GM19193 (cell line): ENCODE measurements around the gene SCG2.

Experiments used
- POLR2A ChIP-seq: IDR thresholded peaks from 4 replicates; pipeline ENCODE4 v1.6.1; 2011; ENCODE audit not compliant: insufficient read depth, insufficient read length; ENCODE audit errors: extremely low read depth

SCG2 gene

GRCh38 chr2:223619486-223620129 is 17.4 kb upstream of the SCG2 start:
- TF ChIP-seq POLR2A: no peak

GRCh38 chr2:223618172-223619035 is 16.2 kb upstream of the SCG2 start:
- TF ChIP-seq POLR2A: no peak

DNA sequence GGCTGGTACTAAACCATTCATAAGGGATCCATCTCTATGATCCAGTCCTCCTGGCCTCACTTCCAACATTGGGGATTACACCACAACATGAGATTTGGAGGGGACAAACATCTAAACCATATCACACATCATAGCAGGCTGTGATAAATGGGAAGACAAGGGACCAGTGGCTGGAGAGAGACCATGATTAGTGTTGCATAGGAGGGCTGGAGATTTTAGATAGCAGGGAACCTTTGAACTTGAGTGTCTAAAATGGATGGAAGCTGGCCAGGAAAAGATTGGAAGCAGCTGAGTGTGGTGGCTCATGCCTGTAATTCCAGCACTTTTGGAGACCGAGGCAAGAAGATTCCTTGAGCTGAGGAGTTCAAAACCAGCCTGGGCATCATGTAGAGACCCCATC is 12.4 kb upstream of the SCG2 start:
- no peak for TF ChIP-seq POLR2A

DNA sequence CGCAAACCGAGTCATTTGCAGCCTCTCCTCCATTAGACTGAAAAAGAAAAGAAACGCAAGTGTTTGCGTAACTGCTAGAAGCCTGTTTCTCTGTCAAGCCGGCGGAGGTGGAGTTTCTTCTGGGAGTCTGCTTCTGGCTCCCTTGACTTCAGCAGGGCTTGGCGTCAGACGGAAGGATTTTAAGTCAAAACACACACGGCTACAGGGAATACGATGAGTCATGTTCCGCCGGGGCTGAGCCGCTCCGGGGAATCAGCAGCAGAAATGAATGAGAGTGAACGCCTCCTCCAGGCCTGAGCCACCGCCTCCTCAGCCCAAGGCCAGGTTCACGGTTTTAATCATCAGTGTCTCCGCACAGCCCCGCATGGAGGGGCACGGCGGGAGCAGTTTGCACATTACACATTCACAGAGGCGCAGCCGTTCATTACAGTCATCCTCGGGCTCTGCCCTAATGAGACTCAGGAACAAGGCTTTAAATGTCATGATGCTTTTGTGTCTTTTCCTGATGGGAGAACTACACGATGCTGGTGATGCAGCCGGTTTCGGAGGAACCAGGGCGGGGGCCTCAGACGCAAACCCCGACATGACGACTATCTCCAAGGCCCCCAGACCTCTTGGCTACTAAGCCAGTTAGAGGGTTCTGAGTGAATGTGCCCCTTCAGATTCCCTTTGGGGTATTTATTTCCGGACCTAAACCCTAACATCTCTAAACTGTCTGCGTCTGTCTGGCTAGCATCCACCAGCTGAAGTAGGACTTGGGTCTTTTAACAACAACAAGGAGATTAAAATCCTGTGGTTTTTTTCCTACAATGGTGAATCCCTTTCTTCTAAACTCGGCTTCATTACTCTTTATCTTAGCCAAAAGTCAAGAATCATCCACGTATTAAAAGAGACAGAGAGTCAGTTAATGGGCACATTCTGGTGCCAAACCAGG is 11.1 kb upstream of the SCG2 start:
- TF ChIP-seq POLR2A: no peak

DNA sequence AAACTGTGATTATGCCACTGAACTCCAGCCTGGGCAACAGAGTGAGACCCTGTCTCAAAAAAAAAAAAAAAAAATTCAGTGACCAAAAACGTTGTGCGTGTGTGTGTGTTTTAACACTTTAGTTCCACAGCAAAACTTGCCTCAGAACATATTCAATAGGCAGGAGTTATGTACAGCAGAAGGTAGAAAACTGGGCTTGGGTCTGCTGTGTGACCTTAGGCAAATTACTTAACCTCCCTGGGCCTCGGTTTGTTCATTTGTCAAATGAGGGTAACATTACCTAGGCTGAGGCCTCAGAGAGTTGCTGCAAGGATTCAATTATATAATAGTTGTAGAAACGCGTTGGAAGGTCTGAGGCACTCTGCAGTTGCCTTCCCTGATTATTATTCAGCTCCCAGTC is 10.3 kb upstream of the SCG2 start:
- no peak for TF ChIP-seq POLR2A

DNA sequence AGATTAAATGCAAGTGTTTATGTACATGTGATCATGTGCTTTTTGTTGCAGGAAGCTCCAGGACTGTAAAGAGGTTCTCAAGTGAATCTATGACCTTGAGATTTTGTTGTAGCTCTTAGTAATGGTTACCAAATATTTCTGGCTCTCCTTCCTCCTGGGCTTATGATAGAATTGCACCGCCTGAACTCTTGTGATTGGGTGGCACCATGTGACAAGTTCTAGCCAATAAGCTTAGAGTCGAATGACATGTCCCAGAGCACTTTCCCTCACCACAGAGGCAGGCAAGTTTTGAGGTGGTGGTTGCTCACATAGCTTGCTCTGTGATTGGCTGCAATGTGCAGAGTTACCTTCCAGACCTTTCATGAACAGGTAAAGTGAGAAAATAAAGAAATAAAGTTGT is 8.9 kb upstream of the SCG2 start:
- TF ChIP-seq POLR2A: no peak

DNA sequence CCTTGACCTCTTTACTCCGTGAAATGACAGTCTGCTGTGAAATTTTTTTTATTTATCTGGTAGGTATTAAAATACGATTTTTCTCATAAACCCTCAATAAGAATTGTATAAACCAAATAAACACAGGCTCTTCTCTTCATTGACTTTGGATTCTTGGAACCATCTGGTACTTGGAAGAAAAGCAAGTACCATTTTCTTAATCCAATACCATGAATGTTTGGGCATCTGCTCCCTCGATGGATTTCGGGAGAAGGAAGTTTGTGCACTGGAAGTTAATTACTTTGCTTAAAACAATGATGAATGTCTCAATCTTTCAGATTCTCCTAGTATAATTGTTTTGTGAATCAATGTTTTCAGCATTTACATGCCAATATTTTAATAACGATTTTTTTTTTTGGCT is 5.3 kb upstream of the SCG2 start:
- TF ChIP-seq POLR2A: no peak

GRCh38 chr2:223606946-223607345 is 4.8 kb upstream of the SCG2 start:
- TF ChIP-seq POLR2A: no peak

GRCh38 chr2:223604231-223604630 is 2.1 kb upstream of the SCG2 start:
- no peak for TF ChIP-seq POLR2A

DNA sequence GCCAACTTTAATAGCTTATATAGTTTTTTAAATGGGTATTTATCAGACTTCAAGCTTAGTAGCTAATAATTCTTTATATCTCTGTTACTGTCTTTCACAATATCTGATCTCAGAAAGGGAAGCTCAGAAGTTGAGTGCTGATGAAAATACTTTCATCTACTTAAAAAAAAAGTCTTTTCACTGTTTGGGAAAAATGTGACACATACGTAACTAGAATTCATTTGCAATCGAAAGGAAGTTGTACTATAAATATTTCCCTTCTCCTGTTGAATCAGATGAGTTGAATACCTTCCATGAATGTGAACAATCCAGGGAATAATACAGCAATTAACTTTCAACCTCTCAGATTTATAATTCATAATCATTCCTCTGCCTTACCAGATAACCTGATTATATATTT is 811 bp upstream of the SCG2 start:
- TF ChIP-seq POLR2A: no peak

- no peak for TF ChIP-seq POLR2A
Observed at GRCh38 chr2:223601018-223601417, 1.1 kb downstream of the SCG2 start.

- TF ChIP-seq POLR2A: no peak
Observed at GRCh38 chr2:223599640-223600380, 2.4 kb downstream of the SCG2 start.

DNA sequence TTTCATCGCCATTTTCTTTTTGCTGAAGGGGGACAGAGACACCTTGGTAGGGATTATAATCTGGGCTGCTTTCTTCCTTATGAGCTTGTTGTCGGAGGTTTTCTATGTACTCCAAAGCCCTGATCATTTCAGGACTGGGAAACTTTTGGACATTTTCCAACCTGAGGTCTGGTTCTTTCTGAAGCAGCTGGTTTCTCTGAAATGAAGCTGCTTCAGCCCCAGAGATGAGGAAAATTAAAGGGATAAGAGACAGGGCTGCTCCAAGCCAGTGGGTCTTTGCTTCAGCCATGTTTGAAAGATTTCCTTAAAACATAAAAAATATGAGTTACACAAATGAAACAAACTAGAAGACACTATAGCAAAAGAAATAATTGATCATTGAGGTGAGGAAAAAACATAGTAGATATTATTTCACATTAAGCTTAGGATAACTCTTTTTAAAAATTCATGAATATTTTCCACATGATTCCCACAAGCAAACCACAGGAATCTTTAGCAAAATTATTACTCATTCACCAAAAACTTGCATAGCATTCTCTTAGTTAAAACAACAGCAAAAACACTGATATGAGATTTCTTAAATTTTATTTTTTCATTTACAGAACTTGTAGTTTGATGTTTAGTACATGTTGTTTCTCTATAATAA is 3.0 kb downstream of the SCG2 start:
- no peak for TF ChIP-seq POLR2A

- no peak for TF ChIP-seq POLR2A
Observed at GRCh38 chr2:223597076-223597475, 5.1 kb downstream of the SCG2 start.
